Cardiac fibroblast (primary cell): ENCODE data around the gene SRSF6.
"Not testable (repeated sequence)": the region's sequence is repeated elsewhere in the genome, so short reads cannot be mapped to it uniquely, and the experiment has no call there.

ENCODE experiments used
- DNase-seq, 2 donors: peaks; one replicate each; pipeline versions ENCODE4 v3.0.0 to v3.0.0-alpha.2; 2010; ENCODE audit warnings: low read depth in 2 of 2
- H3K4me3 ChIP-seq, 2 donors: replicated peaks in 1 of 2; 1 replicate in 1 of 2; 2 replicates in 1 of 2; pipeline ENCODE4 v1.5.1; 2011; ENCODE audit warnings: low read depth in 2 of 2, low read length in 2 of 2, mild to moderate bottlenecking in 2 of 2, moderate library complexity in 1 of 2
- CTCF ChIP-seq: IDR thresholded peaks from one replicate; pipeline ENCODE4 v1.5.1; 2011; ENCODE audit warnings: low read depth, mild to moderate bottlenecking, low read length, inconsistent platforms

Gene SRSF6

GRCh38 chr20:43438578-43439316 is 18.9 kb upstream of the SRSF6 start:
- TF ChIP-seq CTCF: no peak
- no peak for DNase-seq
- no peak overlapping the region for H3K4me3 ChIP-seq

GRCh38 chr20:43440531-43440930 is 17.2 kb upstream of the SRSF6 start:
- DNase-seq: no peak
- TF ChIP-seq CTCF: no peak
- H3K4me3 ChIP-seq: no peak overlapping the region

GRCh38 chr20:43442282-43442880 is 15.3 kb upstream of the SRSF6 start:
- H3K4me3 ChIP-seq: no peak overlapping the region
- DNase-seq: peak in 1 of 2 donors; percentile 35
- peak; percentile 32 for TF ChIP-seq CTCF

GRCh38 chr20:43444107-43444506 is 13.6 kb upstream of the SRSF6 start:
- TF ChIP-seq CTCF: no peak
- no peak for DNase-seq

GRCh38 chr20:43446361-43446879 is 11.3 kb upstream of the SRSF6 start:
- TF ChIP-seq CTCF: no peak
- no peak overlapping the region for H3K4me3 ChIP-seq
- DNase-seq: no peak

More at GRCh38 chr20:43444107-43444506, 13.6 kb upstream of the SRSF6 start:
- no peak overlapping the region for H3K4me3 ChIP-seq

- H3K4me3 ChIP-seq, DNase-seq: not testable (repeated sequence)
Observed at GRCh38 chr20:43448431-43448747, 9.3 kb upstream of the SRSF6 start.

- TF ChIP-seq CTCF: peak; percentile 75
- peak; percentile 49 to 59 for DNase-seq
- H3K4me3 ChIP-seq: no peak overlapping the region
Observed at GRCh38 chr20:43448748-43449535, 8.8 kb upstream of the SRSF6 start.
